Stimulated activated CD4-positive, alpha-beta T cell treated with anti-CD3 and anti-CD28 coated beads, Interleukin-2, amount 100 ng/mL, for 4 hours (primary cell): Measurements from ENCODE around the gene MFSD6.
A peak's percentile ranks its signal among the peaks of the same experiment; 100 is the strongest.
"Not testable (repeated sequence)": the region's sequence is repeated elsewhere in the genome, so short reads cannot be mapped to it uniquely, and the experiment has no call there.

Source experiments
- DNase-seq: peaks from one replicate; pipeline ENCODE4 v3.0.0-alpha.2; 2020; ENCODE audit warnings: low read depth

The MFSD6 gene

DNA sequence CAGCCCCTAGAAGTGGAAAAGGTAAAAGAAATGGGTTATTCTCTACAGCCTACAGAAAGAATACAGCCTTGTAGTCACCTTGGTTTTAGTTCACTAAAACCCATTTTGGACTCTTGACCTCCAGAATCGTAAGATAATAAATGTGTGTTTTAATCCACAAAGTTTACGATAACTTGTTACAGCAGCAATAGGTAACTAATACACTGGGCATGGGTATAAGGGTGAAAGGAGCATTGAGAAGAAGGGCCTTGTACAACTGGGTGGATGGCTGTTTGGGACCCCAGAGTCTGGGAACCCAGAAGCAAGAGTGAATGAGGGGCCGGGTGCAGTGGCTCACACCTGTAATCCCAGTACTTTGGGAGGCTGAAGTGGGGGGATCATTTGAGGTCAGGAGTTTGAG, 2.2 kb upstream of the MFSD6 start:
- no peak for DNase-seq

DNA sequence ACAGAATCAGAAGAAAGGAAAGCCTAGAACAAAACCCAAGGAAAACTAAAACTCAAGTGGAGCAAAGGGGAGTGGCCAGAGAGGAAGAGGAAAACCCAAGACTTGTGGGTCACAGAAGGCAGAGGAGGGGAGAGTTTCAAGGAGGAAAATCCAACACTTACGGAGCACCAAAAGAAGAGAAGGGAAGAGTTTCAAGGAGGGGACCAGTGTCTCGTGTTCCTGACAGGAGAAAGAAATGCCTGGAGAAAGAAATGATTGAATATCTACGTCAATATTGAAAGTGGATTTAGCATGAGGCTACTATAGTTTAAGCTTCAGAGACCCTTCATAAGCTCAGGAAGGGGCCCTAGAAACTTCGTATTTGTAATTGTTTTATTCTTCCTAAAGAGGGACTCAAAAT, 1.4 kb upstream of the MFSD6 start:
- no peak for DNase-seq

DNA sequence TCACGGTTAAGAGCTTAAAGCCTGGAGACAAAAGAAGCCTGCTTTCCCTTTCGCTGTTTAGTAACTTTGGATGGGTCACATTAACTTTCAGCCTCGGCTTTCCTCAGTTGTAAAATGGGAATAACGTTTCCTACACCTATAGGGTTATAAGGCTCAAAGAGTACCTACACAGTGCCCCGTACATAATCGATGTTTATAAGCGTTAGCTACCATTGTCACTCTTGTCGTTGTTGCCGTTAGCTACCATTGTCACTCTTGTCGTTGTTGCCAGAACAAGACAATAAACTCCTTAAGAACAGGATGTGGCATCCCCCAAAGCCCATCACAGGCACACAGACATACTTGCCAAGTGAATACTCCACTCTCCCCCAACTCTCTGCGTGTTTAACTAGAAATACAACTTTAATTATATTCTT, 901 bp upstream of the MFSD6 start:
- peak; percentile 6 for DNase-seq

DNA sequence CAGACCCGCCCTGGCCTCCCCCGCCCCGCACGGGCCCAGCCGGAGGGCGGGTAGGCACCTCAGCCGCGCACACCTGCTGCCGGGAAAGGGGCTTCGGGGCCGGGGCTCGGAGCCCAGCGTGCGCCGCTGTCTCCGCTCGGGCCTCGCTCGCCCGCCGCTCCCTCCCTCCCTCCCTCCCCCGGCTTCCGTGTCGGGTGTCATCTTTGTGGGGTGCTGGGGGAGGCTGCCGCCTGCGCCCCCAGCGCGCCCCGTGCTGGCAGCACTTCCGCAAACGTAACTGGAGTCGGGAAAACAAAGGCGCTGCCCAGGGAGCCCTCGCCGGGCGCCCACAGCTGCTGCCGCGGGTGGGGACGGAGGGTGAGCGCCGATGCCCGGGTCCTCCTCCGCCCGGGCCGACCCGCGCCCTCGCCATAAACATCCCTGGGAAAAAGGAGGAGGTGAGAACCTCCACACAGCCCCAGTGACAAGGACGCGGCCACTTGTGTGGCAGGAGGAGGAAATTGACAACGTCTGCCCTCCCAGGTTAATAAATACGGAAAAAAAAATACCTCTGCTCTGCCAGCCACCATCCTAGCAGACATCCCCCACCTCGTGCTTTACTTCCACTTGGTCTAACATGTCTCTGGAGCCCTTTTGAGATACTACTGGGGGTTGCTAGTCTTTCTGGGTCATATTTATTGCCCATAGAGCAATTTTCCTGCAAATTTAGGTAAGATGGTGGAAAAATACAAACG, 550 bp downstream of the MFSD6 start:
- peak; percentile 69 for DNase-seq

DNA sequence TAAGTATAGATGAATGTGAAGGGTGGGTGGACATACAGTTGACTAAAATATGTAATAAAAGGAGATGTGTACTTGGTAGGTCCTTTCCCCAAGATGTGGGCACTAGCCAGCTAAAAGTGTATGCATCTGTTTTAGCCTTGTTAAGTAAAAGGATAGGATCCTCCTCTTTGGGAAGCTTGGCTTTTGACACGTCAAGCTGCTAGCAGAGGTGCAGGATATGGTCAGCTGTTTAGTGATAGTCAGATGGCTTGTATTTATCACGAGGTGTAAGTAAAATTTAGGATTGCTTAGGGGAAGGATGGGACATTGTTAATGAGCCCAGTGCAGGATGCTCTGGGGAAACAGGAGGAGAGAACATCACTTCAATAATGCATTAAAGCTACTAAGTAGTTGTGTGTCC, 1.5 kb downstream of the MFSD6 start:
- no peak for DNase-seq

DNA sequence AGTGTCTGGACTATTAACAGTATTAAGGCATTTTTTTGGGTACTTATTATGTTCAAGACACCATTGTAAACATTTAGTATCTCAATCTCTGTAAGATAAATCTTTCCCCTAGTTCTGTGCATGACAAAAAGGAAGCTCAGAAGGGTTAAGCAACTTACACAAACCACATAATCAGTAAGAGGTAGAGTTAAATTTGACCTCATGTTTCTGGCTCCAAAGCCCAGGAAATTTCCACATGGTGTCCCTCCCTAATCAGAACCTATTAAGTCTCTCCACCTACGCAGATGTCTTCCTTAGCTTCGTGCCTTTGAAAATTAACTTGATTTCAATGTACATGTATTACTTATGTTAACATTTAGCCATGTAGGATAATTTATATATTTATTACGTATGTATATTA, 2.0 kb downstream of the MFSD6 start:
- no peak for DNase-seq

DNA sequence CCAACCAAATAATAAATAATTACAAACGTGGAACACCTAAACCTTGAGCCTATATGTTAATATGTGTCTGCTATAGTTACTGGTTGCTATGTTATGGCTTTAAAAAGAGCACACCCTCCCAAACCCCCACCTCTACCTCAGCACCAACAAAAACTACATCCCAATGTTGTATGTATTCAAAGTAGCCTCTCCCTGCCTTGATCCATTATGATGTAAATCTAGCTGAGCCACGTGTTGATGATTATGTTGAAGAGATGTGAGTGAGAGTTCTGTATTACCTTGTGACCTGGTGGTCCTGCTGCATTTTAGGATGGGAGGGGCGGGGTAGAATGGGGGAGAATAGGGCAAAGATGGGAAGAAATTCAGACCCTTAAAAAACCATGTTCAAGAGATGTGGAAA, 4.8 kb downstream of the MFSD6 start:
- no peak for DNase-seq

DNA sequence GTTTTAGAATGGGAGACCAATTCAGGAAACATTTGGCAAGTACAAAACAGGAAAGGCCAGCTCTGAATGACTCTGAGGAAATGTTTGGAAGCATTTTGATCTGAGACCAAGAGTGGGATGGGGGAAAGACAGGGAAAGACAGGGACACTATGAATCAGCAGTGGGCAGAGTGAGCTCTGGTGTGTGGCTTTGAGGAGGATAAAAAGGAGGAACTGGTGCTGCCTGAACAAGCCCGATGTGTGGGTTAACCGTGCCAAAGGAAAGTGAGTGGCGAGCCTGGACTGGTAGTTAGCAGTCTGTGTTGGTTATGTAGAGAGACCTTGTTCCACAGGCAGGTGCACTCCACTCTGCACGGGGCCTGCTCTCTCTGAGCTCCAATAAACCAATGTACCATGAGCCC, 5.3 kb downstream of the MFSD6 start:
- DNase-seq = no peak

DNA sequence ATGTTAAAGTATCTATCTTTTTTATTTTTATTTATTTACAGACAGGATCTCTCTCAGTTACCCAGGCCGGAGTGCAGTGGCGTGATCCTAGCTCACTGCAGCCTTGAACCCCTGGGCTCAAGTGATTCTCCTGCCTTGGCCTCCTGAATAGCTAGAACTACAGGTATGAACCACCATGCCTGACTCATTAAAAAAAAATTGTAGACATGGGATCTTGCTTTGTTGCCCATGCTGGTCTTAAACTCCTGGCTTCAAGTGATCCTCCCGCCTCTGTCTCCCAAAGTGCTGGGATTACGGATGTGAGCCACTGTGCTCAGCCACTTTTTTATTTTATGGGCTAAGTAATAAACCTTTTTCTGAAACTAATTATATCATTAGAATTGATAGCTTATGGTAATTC, 7.1 kb downstream of the MFSD6 start:
- DNase-seq = no peak

DNA sequence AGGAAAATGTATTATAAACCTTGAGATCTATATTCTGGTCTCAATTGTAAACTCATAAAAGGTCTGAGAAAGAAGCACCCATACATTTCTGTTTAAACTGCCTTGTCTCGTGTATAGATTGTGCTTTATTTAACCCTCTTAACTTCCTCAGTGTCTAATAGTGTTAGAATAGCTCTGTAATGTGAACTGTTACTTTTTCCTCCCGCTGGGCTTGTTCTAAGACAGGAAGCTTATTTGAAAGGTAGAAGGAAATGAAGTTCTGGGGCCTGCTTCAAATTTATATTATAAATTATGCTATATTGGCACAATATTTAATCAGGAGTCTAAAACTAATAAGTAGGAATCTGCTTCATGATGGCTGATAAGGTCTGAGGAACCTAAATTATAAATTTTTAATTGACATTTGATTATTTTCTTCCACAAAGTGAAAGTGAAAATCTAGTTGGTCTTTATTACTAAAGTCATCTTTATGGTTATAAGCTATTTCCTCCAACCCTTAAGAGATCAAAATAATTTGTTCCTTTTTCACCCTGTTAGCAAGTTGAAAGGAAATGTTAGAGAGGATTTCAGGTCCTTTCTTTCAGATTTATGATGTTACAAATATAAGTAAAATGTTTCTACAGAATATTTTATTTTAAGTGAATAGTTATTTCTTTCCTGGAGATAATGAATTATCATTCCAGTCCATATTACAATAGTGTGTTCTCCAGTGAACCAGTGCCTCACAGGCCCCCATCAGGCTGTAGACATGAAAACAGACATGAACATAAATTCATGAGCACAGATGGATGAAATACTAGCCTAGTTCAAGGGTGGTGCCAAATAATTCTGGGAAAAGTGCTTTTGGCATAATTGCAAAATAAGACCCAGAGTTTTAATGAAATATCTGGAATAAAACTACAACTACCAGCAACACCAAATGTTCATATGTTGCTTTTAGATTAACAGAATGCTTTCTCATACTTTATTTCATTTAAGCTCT, 7.9 kb downstream of the MFSD6 start:
- no peak for DNase-seq

DNA sequence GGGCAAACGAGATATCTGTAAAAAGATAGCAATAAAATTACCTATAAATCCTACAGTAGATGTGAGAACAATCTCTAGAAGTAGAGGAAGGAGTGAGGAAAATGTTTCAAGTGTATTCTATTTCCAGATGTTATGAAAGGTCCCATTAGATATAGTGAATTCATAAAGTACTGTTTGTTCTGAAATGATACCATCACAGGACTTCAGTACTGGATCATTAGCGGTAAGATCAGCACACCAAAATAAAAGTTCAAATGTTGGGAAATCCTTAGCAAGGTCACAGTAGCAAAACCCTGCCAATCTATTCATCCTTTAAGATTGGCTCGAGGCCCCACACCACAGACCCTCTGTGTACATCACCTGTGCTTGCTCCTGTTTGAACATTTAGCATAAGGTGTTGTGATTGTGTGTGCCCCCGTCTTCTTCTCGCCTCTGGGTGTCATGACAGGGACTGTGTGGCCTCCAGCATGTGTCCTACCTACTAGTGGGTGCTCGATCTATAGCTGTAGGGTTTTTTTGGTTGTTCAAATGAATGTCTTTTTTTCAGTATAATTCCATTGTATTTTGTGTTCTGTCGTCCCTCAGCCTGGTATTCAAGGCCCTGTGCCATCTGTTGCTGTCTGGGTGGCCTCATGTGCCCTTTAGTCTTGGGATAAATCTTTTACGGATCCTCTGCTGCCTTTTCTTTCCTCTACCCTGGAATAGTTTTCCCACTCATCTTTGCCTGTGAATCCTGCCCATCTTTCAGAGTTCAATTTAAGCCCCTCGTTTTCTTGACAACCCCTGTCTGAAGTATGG, 9.1 kb downstream of the MFSD6 start:
- DNase-seq = no peak

DNA sequence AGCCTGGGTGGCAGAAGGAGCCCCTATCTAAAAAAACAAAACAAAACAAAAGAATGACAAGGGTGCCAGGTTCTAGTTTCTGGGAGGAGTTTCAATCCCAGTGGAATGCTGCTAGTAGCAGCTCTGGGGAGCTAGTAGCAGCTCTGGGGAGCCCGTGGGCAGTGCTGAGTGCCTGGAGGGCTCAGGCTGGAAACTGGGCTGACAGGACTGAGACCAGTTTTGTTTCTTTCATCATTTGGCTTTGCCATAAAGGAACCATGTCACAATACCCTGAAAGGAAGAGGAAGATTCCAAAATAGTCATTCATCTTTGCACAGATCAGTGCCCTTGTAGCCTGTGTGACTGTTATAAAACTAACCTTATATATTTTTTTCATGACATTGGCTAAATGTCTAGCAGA, 10.6 kb downstream of the MFSD6 start:
- no peak for DNase-seq

DNA sequence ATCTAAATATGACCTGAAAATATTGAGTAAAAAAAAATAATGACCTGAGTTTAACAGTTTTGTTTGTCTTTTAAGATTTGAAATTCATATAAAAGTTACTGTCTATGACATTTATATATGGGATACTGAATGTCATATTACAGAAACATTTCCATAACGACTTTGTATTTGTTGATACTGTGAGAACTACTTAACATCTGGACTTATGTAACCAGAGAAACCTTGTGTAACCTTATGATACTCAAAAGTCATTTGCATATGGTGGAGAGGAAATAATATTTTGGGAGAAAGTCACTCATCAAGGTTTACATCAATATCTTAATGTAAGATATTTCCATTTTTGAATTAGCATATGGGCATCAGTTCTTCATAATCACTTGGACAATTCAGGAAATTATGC, 12.6 kb downstream of the MFSD6 start:
- DNase-seq = no peak

DNA sequence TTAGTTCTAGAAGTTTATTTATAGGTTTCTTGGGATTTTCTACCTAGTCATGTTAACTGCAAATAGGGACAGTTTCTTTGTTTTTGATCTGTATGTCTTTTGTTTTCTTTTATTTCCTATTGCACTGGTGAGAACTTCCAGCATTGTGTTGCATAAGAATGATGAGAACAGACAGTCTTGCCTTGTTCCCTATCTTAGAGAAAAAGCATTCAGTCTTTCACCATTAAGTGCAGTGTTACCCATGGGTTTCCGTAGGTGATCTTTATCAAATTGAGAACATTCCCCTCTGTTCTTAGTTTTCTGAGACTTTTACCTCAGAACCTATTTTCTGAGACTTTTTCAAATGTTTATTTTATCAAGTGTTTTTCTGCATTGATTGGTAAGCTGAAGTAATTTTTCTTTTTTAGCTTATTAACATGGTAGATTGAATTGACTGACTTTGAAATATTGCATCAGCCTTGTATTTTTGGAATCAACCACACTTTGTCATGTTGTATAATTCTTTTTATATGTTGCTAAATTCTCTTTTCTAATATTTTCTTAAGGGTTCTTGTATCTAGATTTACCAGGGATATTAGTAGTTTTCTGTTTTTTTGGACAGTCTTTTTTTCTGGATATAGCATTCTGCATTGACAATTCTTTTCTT, 17.2 kb downstream of the MFSD6 start:
- DNase-seq = no peak

DNA sequence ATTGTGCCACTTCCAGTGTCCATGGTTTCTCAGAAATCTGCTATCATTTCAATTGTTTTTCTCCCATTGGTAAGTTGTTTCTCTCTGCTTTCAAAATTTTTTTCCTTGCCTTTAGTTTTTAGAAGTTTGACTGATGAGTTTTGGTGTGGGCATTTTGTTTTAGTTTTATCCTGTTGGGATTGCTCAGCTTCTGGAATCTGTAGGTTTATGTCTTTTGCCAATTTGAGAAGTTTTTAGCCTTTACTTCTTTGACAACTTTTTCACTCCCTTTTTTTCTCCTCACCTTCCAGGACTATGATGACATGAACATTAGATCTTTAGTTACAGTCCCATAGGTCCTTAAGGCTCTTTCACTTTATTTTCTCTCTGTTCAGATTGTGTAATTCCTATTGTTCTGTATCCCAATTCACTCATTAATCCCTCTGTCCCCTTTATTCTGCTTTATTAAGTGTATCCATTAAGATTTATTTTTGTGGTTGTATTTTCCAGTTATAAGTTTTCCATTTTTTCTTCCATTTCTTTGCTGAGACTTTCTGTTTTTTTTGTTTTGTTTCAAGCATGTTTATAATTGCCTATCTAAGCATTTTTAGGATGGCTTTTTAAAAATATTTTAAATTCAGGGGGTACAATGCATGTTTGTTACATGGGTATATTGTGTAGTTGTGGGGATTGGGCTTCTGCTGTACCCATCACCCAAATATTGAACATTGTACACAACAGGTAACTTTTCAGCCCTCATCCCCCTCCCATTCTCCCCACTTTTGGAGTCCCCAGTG, 17.9 kb downstream of the MFSD6 start:
- no peak for DNase-seq

DNA sequence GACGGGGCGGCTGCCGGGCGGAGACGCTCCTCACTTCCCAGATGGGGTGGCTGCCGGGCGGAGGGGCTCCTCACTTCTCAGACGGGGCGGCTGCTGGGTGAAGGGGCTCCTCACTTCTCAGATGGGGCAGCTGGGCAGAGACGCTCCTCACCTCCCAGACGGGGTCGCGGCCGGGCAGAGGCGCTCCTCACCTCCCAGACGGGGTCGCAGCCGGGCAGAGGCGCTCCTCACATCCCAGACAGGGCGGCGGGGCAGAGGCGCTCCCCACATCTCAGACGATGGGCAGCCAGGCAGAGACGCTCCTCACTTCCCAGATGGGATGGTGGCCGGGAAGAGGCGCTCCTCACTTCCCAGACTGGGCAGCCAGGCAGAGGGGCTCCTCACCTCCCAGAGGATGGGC, 22.7 kb downstream of the MFSD6 start:
- not testable (repeated sequence) for DNase-seq

DNA sequence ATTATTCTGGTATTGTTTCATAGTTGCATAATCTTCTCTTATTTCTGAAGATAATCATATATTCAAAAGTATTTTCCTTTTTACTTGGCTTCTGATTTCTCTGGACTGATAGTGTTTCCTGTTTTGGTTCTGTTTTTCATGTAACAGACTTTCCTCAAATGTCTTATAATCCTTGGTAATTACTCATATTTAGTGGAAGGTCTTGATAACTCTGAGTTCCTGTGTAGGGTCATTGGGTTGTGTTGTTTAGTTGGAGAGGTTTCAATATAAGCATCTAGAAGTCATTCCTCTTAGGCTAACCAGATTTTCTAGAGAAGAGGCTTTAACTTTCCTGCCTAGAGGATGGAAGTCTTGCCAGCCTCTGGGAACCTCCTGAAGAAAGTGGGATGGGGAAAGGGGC, 23.8 kb downstream of the MFSD6 start:
- DNase-seq = no peak

DNA sequence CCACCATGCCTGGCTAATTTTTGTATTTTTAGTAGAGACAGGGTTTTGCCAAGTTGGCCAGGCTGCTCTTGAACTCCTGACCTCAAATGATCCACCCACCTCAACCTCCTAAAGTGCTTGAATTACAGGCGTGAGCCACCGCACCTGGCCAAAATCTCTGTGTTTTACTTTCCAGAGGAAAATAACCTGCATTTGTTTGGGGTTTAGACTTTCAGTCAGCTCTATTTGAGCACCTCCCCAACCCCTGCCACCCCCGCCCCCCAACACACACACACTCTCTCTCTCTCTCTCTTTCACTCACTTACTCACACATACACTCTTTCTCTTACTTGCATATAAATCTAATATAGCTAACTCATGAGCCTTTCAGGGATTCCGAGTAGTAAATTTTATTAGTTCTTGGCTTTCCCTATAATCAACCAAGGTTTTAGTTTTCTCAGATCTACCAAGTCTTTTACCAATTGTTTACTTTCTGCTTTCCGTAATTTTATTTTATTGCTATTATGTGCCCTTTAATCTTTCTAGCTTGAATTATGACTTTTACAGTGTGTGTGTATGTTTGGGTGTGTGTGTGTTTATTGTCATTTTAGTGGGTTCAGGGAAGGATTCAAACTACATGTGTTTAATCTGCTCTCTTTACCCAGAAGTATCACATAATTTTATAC, 24.5 kb downstream of the MFSD6 start:
- DNase-seq = no peak

DNA sequence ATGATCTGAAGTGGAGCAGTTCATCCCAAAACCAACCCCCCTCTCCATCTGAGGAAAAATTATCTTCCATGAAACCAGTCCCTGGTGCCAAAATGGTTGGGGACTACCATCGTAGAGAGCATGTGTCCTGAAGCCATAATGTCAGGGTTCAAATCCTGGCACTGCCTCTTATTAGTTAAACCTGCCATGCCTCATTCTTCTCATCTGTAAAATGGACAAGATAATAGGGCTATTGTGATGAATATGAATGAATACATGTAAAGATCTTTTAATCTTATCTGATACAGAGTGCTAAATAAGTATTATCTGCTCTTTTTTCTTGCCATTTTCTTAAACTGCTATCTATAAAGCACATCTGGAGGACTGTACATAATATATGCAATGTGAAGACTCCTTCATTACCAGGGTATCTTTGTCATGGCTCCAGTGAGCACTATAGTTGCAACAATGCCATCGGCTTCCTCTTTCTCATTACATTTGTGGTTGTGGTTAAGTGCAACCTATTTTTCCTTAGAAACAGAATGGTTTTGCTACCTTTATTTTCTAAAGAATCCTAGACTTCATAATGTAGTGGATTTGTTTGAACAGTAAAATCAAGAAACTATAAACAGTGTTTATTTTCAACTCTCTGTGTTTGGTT, 27.0 kb downstream of the MFSD6 start:
- DNase-seq = no peak

DNA sequence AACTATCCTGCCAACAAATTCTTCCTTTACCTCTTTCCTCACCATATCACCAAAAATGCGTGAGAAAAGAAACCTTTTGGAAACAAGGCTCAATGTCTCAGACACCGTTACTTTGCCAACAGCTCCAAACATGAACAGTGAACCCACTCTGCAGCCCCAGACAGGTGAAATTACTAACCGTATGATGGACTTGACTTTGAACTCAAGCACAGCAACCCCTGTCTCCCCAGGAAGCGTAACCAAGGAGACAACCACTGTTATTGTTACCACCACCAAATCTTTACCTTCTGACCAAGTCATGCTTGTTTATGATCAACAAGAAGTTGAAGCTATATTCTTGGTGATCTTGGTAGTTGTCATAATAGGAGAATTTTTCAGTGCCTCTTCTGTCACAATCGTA, 28.4 kb downstream of the MFSD6 start:
- no peak for DNase-seq
